ENCODE results near the gene SLC6A11. TPM values are rescaled to one million over a fixed set of nuclear protein-coding genes. Genes with fewer than 3 reads are reported as not detected.

The SLC6A11 gene
- total and polyA plus RNA-seq, 2 of the 8 experiments (the other 6 are each of a cell fraction or from before 2014, with no cell fraction given): 0.78 to 1.5 TPM

DNA sequence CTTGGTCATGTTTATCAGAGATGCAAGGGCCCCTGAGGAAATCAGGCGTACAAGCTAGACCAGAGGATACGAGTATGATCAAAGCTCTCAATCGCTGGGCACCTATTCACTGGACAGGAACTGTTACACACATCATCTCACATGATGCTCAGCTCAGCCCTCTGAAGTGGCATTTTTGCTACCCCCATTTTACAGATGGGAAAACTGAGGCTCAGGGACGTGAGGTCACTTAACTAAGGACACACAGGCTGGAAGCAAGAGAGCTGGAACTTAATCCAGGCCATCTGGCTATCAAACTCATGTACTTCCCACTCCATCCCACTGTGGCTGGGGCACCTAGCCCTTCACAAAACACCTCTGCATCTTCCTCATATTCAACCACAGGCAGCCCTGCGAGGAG lies 103.6 kb downstream of the SLC6A11 start (continued):
- TF ChIP-seq BRCA1 (IDR thresholded peaks at IDR 0.05; ENCODE audit: low read depth, low read length) (no peak), ASH2L (IDR thresholded peaks at IDR 0.05; ENCODE audit: low read length) (no peak), TCF12 (IDR thresholded peaks at IDR 0.05; ENCODE audit: low read depth, low read length) (no peak), RBBP5 (IDR thresholded peaks at IDR 0.05; ENCODE audit: borderline replicate concordance, low read depth, low read length) (no peak), TEAD4 (IDR thresholded peaks at IDR 0.05; ENCODE audit: low read depth, low read length) (no peak), RAD21 (IDR thresholded peaks at IDR 0.05 in 1 of 2, conservative IDR thresholded peaks at IDR 0.05 in 1 of 2; ENCODE audit: low read depth in 2 of 2, low read length in 2 of 2) (no peak), CEBPB (IDR thresholded peaks at IDR 0.05; ENCODE audit: low read depth, low read length) (no peak), KDM5A (IDR thresholded peaks at IDR 0.05; ENCODE audit: low read length) (no peak)

Measured in H1 (cell line).